Measurements from ENCODE around the gene SH3BP1. TPM values are rescaled to one million over a fixed set of nuclear protein-coding genes. Genes with fewer than 3 reads are reported as not detected.
A peak's percentile ranks its signal among the peaks of the same experiment; 100 is the strongest.

Gene SH3BP1
- total RNA-seq, 4 donors from 2014 or later, result 33.8 to 53.4 (median 42.0) TPM

- no peaks in the 10 kb centered on the region for H3K9me3 ChIP-seq
- DNase-seq, result no peak
- peak overlapping the region; percentile 51 to 96 (median 95) for H3K27ac ChIP-seq
- no peaks in the 10 kb centered on the region for H3K27me3 ChIP-seq
- peak overlapping the region in 2 of 4 donors; percentile 93 to 98 for H3K4me3 ChIP-seq
- whole genome bisulfite sequencing, 2 donors, result 59 to 67% methylated on average over 10 to 12 of the region's 15 CpGs
- H3K4me1 ChIP-seq, result peaks cover 42 to 76% (median 49%) of the 10 kb centered on the region in 3 donors
- intact Hi-C loops (cut with DNase I), result no loop called here
- H3K36me3 ChIP-seq, result peaks cover 0 to 17% (median 0%) of the 10 kb centered on the region in 3 donors
- TF ChIP-seq POLR2A (IDR thresholded peaks at IDR 0.05), result no peak
- no peak for TF ChIP-seq CTCF (IDR thresholded peaks at IDR 0.05)
Measured at GRCh38 chr22:37610480-37611129, 28.9 kb upstream of the SH3BP1 start.

- 64 to 100% methylated on average over 2 to 3 of the region's 6 CpGs for WGBS, 2 donors
- Histone ChIP-seq H3K9me3 (no peaks in the 10 kb centered on the region), H3K4me1 (peaks cover 42 to 70% (median 49%) of the 10 kb centered on the region in 3 donors), H3K4me3 (no peak overlapping the region), H3K36me3 (peaks cover 0 to 23% (median under 1%) of the 10 kb centered on the region in 3 donors), H3K27me3 (no peaks in the 10 kb centered on the region), H3K27ac (peak overlapping the region in 3 of 4 donors; percentile 94 to 96 (median 96))
- no peak for DNase-seq
- intact Hi-C loops (cut with DNase I), result no loop called here
- TF ChIP-seq POLR2A (IDR thresholded peaks at IDR 0.05) (no peak), CTCF (IDR thresholded peaks at IDR 0.05) (no peak)
Measured at GRCh38 chr22:37611207-37611606, 28.3 kb upstream of the SH3BP1 start.

- H3K9me3 ChIP-seq, result no peaks in the 10 kb centered on the region
- intact Hi-C loops (cut with DNase I), result no loop called here
- peaks cover 10 to 25% (median 12%) of the 10 kb centered on the region in 3 donors for H3K4me1 ChIP-seq
- no peak overlapping the region for H3K4me3 ChIP-seq
- no peak for TF ChIP-seq POLR2A (IDR thresholded peaks at IDR 0.05)
- TF ChIP-seq CTCF (IDR thresholded peaks at IDR 0.05), result no peak
- no peaks in the 10 kb centered on the region for H3K27me3 ChIP-seq
- 81 to 88% methylated on average over 3 to 6 of the region's 27 CpGs for WGBS, 2 donors
- no peak overlapping the region for H3K27ac ChIP-seq
- DNase-seq, result no peak
- peaks cover 12 to 75% (median 29%) of the 10 kb centered on the region in 3 donors for H3K36me3 ChIP-seq
Measured at GRCh38 chr22:37616201-37617083, 23.0 kb upstream of the SH3BP1 start.

- peaks cover 12 to 85% (median 32%) of the 10 kb centered on the region in 3 donors for H3K36me3 ChIP-seq
- intact Hi-C loops (cut with DNase I), result no loop called here
- no peaks in the 10 kb centered on the region for H3K9me3 ChIP-seq
- TF ChIP-seq POLR2A (IDR thresholded peaks at IDR 0.05) (no peak), CTCF (IDR thresholded peaks at IDR 0.05) (no peak)
- 91% methylated on average over 1 of the region's 1 CpG for WGBS, 2 donors
- no peak overlapping the region for H3K27ac ChIP-seq
- DNase-seq, result no peak
- no peaks in the 10 kb centered on the region for H3K27me3 ChIP-seq
- H3K4me1 ChIP-seq, result peaks cover 10 to 18% (median 12%) of the 10 kb centered on the region in 3 donors
- H3K4me3 ChIP-seq, result no peak overlapping the region
Measured at GRCh38 chr22:37617431-37617830, 22.0 kb upstream of the SH3BP1 start.

Data from esophagus squamous epithelium (tissue), 5 donors.